HCT116 (cell line): ENCODE results near the gene PCBP3.
"Not testable (repeated sequence)": the region's sequence is repeated elsewhere in the genome, so short reads cannot be mapped to it uniquely, and the experiment has no call there.

ENCODE experiments used
- EZH2 ChIP-seq: fragments of 200-600 bp; sonication (generic); IDR thresholded peaks from 2 replicates; pipeline ENCODE4 v1.6.1; 2017; ENCODE audit warnings: antibody characterized with exemption, mixed run types
- EZH2phosphoT487 ChIP-seq: fragments of 200-600 bp; IDR thresholded peaks from 2 replicates; pipeline ENCODE4 v1.6.1; 2018; ENCODE audit warnings: antibody characterized with exemption, borderline replicate concordance
- POLR2A ChIP-seq: IDR thresholded peaks from 2 replicates; pipeline ENCODE4 v1.7.0; 2011; ENCODE audit warnings: borderline replicate concordance; ENCODE audit not compliant: insufficient read depth, insufficient read length; ENCODE audit errors: extremely low read depth
- POLR2AphosphoS5 ChIP-seq: IDR thresholded peaks from 2 replicates; pipeline ENCODE4 v1.6.1; 2011; ENCODE audit warnings: mild to moderate bottlenecking, low read depth, low read length, moderate library complexity
- SIN3A ChIP-seq: IDR thresholded peaks from 2 replicates; pipeline ENCODE4 v1.6.1; 2012; ENCODE audit warnings: low read depth
- YY1 ChIP-seq: IDR thresholded peaks from 2 replicates; pipeline ENCODE4 v1.6.1; 2011; ENCODE audit warnings: low read length, low read depth, moderate library complexity, mild to moderate bottlenecking; ENCODE audit not compliant: insufficient replicate concordance; ENCODE audit errors: extremely low read depth
- ZFX ChIP-seq: fragments of 450-650 bp; IDR thresholded peaks from 2 replicates; pipeline ENCODE4 v1.6.1; 2017
- TF ChIP-seq, protein P1 (sequence below), 3 experiments: fragments of 200-600 bp in 1 of 3; sonication (generic) in 1 of 3; IDR thresholded peaks in 2 of 3; conservative IDR thresholded peaks in 1 of 3; 2 replicates each; pipeline ENCODE4 v1.5.1; 2012 to 2017; ENCODE audit warnings: low read depth in 2 of 3, low read length in 2 of 3, antibody characterized with exemption in 1 of 3, borderline replicate concordance in 1 of 3, control low read depth in 1 of 3, mild to moderate bottlenecking in 1 of 3, mixed read lengths in 1 of 3, mixed run types in 1 of 3, moderate library complexity in 1 of 3; ENCODE audit not compliant: insufficient read depth in 1 of 3
- TF ChIP-seq, protein P2 (sequence below): IDR thresholded peaks from 2 replicates; pipeline ENCODE4 v1.6.1; 2012; ENCODE audit warnings: low read depth
- TF ChIP-seq, protein P3 (sequence below): IDR thresholded peaks from 2 replicates; pipeline ENCODE4 v1.6.1; 2012

DNA sequence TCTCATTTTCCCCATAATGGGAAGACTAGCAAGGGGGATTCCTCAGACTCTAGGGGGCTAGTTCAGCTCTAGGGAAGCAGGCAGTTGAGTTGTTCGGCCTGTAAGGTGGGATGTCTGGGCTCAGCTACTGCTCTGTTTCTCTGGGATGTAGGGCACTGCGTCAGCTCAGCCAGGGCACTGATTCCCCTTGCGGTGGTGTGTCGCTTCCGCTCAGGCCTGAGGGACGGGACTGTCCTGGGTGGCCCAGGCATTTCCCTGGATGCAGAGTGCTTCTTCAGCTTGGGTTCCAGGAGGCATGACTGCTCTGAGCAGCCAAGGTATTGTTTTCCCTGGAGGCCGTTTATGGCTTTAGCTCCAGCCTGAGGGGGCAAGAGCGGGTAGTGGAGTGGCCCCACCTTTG is 38.8 kb upstream of the PCBP3 start:
- not testable (repeated sequence) for TF ChIP-seq POLR2A, EZH2phosphoT487, SIN3A, EZH2, POLR2AphosphoS5, YY1, ZFX
- TF ChIP-seq, protein P1, sequence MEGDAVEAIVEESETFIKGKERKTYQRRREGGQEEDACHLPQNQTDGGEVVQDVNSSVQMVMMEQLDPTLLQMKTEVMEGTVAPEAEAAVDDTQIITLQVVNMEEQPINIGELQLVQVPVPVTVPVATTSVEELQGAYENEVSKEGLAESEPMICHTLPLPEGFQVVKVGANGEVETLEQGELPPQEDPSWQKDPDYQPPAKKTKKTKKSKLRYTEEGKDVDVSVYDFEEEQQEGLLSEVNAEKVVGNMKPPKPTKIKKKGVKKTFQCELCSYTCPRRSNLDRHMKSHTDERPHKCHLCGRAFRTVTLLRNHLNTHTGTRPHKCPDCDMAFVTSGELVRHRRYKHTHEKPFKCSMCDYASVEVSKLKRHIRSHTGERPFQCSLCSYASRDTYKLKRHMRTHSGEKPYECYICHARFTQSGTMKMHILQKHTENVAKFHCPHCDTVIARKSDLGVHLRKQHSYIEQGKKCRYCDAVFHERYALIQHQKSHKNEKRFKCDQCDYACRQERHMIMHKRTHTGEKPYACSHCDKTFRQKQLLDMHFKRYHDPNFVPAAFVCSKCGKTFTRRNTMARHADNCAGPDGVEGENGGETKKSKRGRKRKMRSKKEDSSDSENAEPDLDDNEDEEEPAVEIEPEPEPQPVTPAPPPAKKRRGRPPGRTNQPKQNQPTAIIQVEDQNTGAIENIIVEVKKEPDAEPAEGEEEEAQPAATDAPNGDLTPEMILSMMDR (IDR thresholded peaks at IDR 0.05 in 2 of 3, conservative IDR thresholded peaks at IDR 0.05 in 1 of 3; ENCODE audit: borderline replicate concordance in 1 of 3, insufficient read depth in 1 of 3, low read depth in 2 of 3, low read length in 2 of 3) = not testable (repeated sequence)
- TF ChIP-seq, protein P2, sequence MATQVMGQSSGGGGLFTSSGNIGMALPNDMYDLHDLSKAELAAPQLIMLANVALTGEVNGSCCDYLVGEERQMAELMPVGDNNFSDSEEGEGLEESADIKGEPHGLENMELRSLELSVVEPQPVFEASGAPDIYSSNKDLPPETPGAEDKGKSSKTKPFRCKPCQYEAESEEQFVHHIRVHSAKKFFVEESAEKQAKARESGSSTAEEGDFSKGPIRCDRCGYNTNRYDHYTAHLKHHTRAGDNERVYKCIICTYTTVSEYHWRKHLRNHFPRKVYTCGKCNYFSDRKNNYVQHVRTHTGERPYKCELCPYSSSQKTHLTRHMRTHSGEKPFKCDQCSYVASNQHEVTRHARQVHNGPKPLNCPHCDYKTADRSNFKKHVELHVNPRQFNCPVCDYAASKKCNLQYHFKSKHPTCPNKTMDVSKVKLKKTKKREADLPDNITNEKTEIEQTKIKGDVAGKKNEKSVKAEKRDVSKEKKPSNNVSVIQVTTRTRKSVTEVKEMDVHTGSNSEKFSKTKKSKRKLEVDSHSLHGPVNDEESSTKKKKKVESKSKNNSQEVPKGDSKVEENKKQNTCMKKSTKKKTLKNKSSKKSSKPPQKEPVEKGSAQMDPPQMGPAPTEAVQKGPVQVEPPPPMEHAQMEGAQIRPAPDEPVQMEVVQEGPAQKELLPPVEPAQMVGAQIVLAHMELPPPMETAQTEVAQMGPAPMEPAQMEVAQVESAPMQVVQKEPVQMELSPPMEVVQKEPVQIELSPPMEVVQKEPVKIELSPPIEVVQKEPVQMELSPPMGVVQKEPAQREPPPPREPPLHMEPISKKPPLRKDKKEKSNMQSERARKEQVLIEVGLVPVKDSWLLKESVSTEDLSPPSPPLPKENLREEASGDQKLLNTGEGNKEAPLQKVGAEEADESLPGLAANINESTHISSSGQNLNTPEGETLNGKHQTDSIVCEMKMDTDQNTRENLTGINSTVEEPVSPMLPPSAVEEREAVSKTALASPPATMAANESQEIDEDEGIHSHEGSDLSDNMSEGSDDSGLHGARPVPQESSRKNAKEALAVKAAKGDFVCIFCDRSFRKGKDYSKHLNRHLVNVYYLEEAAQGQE = not testable (repeated sequence)
- TF ChIP-seq, protein P3, sequence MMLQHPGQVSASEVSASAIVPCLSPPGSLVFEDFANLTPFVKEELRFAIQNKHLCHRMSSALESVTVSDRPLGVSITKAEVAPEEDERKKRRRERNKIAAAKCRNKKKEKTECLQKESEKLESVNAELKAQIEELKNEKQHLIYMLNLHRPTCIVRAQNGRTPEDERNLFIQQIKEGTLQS = not testable (repeated sequence)
